NCI-H1048 (cell line): ENCODE results near the gene SYT3.

Experiments used
- DNase-seq: peaks from one replicate; lab custom pipeline; 2025; lab: John Stamatoyannopoulos, UW

SYT3 gene

DNA sequence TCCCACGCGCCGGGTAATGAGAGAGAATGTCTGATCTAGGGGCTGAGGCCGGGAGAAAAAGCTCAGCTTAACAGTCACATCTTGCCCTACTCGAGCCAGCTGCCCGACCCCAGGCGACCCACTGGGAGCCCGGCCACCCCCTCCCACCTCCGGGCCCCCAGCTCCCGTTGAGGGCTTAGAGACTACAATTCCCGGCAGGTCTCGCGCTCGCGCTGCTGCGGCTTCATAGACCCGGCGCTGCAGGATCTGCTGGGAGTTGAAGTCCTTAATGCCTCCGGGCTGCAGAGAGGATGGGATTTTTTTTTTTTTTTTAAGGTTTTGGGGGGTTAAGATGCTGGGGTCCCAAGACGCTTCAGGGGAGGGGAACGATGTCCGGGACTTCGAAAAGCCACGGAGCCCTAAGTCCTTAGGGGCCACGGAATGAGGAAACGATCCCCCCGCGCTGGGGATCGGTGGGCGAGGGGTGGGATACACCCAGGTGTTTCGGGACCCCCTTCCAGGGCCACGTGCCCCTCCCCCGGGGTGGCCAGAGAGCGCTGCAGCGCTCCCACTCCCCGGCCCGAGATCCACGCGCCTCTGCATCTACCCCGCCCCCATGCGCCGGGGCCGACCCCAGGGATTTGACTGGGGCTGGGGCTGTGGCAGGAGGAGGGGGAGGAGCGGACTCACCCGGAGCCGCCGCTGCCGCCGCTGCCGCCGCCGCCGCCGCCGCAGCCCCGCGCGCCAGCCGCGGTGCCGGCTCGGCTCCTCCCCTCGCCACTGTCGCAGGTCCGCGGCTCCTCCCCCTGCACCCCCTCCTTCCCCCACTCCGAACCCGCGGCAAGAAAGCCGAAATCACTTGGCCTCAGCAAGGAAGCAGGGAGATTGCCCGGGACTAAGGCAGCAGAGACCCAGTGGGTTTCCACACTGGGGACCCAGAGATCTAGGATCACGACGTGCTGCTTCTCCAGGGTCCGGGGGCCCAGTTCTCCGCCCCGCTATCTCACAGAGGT is at the start of gene SYT3:
Gene SYT3, minus strand, starts transcription at position 761 of the 992 bp plus-strand sequence. CDS start 2,470 bp downstream, outside the sequence.
- no peak for DNase-seq

DNA sequence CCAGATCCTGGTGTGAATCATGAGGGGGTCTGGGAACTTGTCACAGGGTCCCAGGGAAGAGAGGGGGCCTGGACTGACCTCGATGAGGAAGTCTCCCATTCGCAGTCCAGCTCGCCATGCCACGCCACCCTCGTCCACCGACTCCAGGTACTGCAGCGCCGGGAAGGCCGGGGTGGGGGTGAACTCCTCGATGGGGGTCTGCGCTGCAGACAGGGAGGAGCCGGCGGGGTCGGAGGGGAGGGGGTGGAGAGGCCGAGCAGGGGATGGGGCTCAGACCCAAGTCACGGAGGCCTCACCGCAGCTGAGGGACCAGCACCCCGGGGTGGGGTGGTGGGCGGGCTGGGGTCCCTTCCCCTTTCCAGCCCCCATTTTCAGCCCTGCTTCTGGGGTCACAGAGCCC is 49.1 kb upstream of the SYT3 start:
- DNase-seq: no peak

DNA sequence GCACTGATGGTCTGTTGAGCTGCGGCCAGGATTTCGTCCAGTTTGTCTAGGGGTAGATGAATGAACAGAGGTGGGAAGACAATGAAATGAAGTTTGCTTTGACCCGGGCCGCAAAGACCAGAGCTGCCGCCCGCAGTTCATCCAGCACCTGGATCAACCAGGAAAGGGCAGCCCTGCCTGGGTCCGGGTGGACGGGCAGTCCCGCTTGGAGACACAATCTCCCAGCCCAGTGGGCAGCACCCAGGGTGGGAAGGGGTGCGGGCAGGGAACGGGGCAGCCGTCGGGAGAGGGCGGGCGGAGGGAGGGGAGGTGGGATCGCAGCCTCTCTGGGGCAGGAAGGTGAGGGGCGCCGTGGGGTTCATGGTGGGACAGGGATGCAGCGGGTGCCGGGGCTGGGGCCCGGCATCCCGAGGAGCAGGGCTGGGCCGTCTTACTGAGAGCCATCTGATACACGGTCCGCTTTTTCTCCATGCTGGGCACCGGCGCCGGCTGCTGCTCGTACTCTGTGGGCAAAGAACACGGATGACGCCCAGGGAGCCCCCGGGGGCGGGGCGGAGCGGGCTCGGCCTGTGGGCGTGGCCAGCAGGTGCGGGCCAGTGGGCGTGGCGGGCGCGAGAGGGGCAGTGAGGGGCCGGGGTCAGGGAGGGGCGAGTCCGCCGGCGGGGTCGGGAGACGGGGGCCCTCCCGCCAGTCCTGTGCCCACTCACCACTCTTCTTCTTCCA is 46.8 kb upstream of the SYT3 start:
- no peak for DNase-seq

GRCh38 chr19:50679177-50680125 is 39.8 kb upstream of the SYT3 start:
- DNase-seq: peak; percentile 37

DNA sequence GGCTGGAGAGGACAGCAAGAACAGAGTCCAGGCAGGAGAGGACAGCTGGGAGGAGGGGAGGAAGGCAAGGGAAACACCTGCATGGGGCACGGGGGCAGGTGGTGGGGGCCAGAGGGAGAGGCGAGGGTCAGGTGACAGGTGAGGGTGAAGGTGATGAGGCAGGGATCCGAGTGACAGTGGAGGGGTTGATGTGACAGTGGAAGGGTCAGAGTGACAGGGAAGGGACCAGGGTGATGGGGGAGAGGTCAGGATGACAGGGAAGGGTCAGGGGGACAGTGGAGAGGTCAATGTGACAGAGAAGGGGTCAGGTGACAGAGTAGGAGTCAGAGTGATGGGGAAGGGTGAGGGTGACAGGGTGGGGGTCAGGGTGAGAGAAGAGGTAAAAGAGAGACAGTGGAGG is 38.6 kb upstream of the SYT3 start:
- DNase-seq: no peak

GRCh38 chr19:50677636-50678035 is 38.0 kb upstream of the SYT3 start:
- no peak for DNase-seq

- no peak for DNase-seq
These were observed 37.0 kb upstream of the SYT3 start for GRCh38 chr19:50676625-50677197.

DNA sequence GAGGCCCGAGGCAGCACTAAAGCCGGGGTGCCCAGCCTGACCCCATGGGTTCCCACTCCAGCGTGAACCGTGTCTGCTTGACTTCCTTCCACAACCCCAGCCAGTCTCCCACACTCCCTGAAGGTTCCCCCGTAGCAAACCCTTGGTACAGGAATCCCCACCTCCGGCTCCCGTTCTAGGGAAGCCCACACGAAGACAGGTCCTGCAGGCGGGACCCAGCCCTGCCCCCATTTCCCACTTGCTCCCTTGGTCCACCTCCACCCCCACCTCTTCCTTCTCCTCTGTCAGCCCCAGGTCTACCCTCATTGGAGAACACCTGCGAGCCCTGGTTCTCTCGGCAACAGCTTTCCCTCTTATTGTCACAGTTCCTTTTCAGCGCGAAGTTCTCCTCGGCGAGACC is 33.4 kb upstream of the SYT3 start:
- no peak for DNase-seq

GRCh38 chr19:50670102-50670380 is 30.4 kb upstream of the SYT3 start:
- no peak for DNase-seq

- no peak for DNase-seq
These were observed 29.8 kb upstream of the SYT3 start for GRCh38 chr19:50669302-50670101.

DNA sequence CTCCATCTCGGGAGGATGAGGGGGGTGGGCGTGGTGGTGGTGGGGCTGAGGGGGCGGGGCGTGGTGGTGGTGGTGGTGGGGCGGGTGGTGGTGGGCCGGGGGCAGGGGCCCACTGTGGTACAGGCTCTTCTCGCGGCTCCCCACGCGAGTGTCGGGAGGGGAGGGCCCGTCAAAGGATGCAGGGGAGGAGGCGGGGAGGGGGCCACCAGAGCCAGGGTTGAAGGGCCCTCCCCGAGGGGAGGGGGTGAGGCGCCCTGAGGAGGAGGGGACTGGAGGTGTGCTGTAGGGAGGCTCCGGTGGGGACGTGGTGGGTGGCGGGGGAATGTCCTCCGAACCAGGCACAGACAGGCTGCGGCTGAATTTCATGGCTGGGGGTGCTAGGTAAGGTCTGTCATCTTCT is 29.2 kb upstream of the SYT3 start:
- DNase-seq: no peak

- DNase-seq: no peak
These were observed 28.7 kb upstream of the SYT3 start for GRCh38 chr19:50668416-50668815.

- DNase-seq: no peak
These were observed 28.1 kb upstream of the SYT3 start for GRCh38 chr19:50667759-50668231.

DNA sequence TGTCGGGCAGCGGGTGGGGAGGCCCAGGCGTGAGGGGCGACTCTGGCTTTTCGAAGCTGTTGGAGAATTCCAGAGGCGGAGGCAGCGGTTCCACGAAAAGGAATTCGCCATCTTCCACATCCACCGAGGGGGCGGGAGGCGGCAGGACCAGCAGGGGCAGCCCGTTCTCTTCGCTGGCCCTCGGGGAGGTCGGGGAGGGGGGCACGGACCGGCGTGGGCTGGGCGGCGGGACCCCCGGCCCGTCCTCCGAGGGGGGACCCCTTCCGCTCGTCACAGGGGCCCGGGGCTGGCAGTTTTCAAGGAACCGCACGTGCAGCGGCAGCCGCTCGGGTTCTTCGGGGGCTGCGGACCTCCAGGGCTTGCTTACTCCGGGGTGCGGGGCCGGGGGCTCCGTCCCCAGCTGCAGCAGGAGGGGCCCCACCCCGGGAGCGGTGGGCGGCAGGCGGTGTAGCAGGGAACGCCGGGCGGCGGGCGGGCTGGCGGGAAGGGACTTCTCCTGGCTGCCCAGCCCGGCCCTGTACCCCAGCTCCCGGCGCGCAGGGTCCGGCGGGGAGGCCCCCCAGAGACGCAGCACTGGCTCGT is 27.6 kb upstream of the SYT3 start:
- DNase-seq: no peak

- no peak for DNase-seq
These were observed 26.9 kb upstream of the SYT3 start for GRCh38 chr19:50666346-50667176.

- no peak for DNase-seq
These were observed 24.5 kb upstream of the SYT3 start for GRCh38 chr19:50664204-50664603.

DNA sequence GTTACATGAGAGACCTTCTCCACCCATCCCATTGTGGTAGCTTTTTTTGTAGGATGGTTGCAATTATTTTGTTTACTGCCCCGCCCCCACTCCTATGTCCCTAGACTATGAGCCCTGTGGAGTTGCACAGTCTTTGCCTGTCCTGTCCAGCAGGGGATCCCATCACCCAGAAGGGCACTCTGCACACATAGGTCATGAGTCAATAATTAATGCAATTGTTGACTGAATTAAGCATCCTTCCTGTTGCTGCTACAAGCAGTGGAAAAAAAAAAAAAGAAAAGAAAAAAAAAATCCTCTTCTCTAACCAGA is 23.8 kb upstream of the SYT3 start:
- no peak for DNase-seq

- no peak for DNase-seq
These were observed 23.2 kb upstream of the SYT3 start for GRCh38 chr19:50662651-50663481.
